ENCODE results near the gene BLTP3B. TPM values are rescaled to one million over a fixed set of nuclear protein-coding genes. Genes with fewer than 3 reads are reported as not detected.

The BLTP3B gene
- total RNA-seq, 4 donors from 2014 or later = 33.6 to 71.3 (median 42.5) TPM

- ATAC-seq = no peak
- H3K4me1 ChIP-seq = peaks cover 18 to 55% of the 10 kb centered on the region in 2 donors
- intact Hi-C loops (cut with DNase I; ENCODE audit: low total_unique reads) = loop anchor here (1.0 kb wide), 1 partner anchor 128 kb away; no protein-coding TSS in a partner anchor
Measured at GRCh38 chr12:100138803-100139098, 3.9 kb downstream of the BLTP3B start.

GRCh38 chr12:100138048-100138802 is 4.4 kb downstream of the BLTP3B start:
- peak in 1 of 2 donors; percentile 8 for ATAC-seq
- H3K36me3 ChIP-seq = no peaks in the 10 kb centered on the region
- H3K27ac ChIP-seq = peak overlapping the region; percentile 16 to 74 (median 62)
- H3K4me3 ChIP-seq = peak overlapping the region in 1 of 4 donors; percentile 5
- no peaks in the 10 kb centered on the region for H3K9me3 ChIP-seq
- TF ChIP-seq CTCF (IDR thresholded peaks at IDR 0.05 in 4 of 5, conservative IDR thresholded peaks at IDR 0.05 in 1 of 5) (peak in 1 of 5 experiments; percentile 37), POLR2A (IDR thresholded peaks at IDR 0.05) (no peak)
- intact Hi-C loops (cut with DNase I; ENCODE audit: low total_unique reads) = loop anchor here (1.0 kb wide), 1 partner anchor 128 kb away; no protein-coding TSS in a partner anchor
- peaks cover 18 to 51% of the 10 kb centered on the region in 2 donors for H3K4me1 ChIP-seq
- in situ Hi-C loops (cut with MboI; ENCODE audit: low sequenced_read_pairs in 4 of 4) = no loop called here
- DNase-seq = peak in 1 of 2 donors; percentile 22
- no peaks in the 10 kb centered on the region for H3K27me3 ChIP-seq

More at GRCh38 chr12:100138803-100139098, 3.9 kb downstream of the BLTP3B start:
- DNase-seq = no peak
- H3K27ac ChIP-seq = peak overlapping the region in 3 of 4 donors; percentile 60 to 74 (median 65)
- no peak overlapping the region for H3K4me3 ChIP-seq
- no peaks in the 10 kb centered on the region for H3K9me3 ChIP-seq
- in situ Hi-C loops (cut with MboI; ENCODE audit: low sequenced_read_pairs in 4 of 4) = no loop called here
- TF ChIP-seq POLR2A (IDR thresholded peaks at IDR 0.05) (no peak), CTCF (IDR thresholded peaks at IDR 0.05 in 4 of 5, conservative IDR thresholded peaks at IDR 0.05 in 1 of 5) (no peak)
- no peaks in the 10 kb centered on the region for H3K36me3 ChIP-seq
- H3K27me3 ChIP-seq = no peaks in the 10 kb centered on the region

- intact Hi-C loops (cut with DNase I; ENCODE audit: low total_unique reads) (no loop called here), in situ Hi-C loops (cut with MboI; ENCODE audit: low sequenced_read_pairs in 4 of 4) (no loop called here)
- Histone ChIP-seq H3K36me3 (no peaks in the 10 kb centered on the region), H3K4me3 (no peak overlapping the region), H3K27ac (no peak overlapping the region), H3K4me1 (peaks cover 13 to 39% of the 10 kb centered on the region in 2 donors), H3K9me3 (no peaks in the 10 kb centered on the region), H3K27me3 (no peaks in the 10 kb centered on the region)
- TF ChIP-seq CTCF (IDR thresholded peaks at IDR 0.05 in 4 of 5, conservative IDR thresholded peaks at IDR 0.05 in 1 of 5) = no peak
- TF ChIP-seq POLR2A (IDR thresholded peaks at IDR 0.05) = no peak
- ATAC-seq = no peak
- DNase-seq = no peak
Measured at GRCh38 chr12:100133200-100133599, 9.5 kb downstream of the BLTP3B start.

GRCh38 chr12:100128512-100128908 is 14.2 kb downstream of the BLTP3B start:
- no peaks in the 10 kb centered on the region for H3K27me3 ChIP-seq
- DNase-seq = peak in 1 of 2 donors; percentile 54
- no peak overlapping the region for H3K4me3 ChIP-seq
- peaks cover 12 to 28% of the 10 kb centered on the region in 2 donors for H3K4me1 ChIP-seq
- intact Hi-C loops (cut with DNase I; ENCODE audit: low total_unique reads) (loop anchor here (5.0 kb wide), 1 partner anchor 74 kb away; the partner anchor contains the start of gene ACTR6), in situ Hi-C loops (cut with MboI; ENCODE audit: low sequenced_read_pairs in 4 of 4) (no loop called here)
- peak; percentile 87 to 94 for ATAC-seq
- H3K36me3 ChIP-seq = no peaks in the 10 kb centered on the region
- peak overlapping the region; percentile 34 to 61 (median 48) for H3K27ac ChIP-seq
- no peaks in the 10 kb centered on the region for H3K9me3 ChIP-seq
- TF ChIP-seq CTCF (IDR thresholded peaks at IDR 0.05 in 4 of 5, conservative IDR thresholded peaks at IDR 0.05 in 1 of 5) (peak in 3 of 5 experiments; percentile 13 to 48 (median 23)), POLR2A (IDR thresholded peaks at IDR 0.05) (no peak)
